ENCODE results near the gene NUP93. TPM values are rescaled to one million over a fixed set of nuclear protein-coding genes. Genes with fewer than 3 reads are reported as not detected.

The NUP93 gene
- total and polyA plus RNA-seq, 2 of the 8 experiments (the other 6 are each of a cell fraction or from before 2014, with no cell fraction given), result 147 to 201 TPM

- no peak overlapping the region for H2BK15ac ChIP-seq (ENCODE audit: low read length)
- H3K4me3 ChIP-seq (ENCODE audit: extremely low read depth in 1 of 4, insufficient read depth in 2 of 4, low read depth in 3 of 4, low read length in 4 of 4), result no peak overlapping the region
- ChIA-PET POLR2A (ENCODE audit: partially characterized antibody) (interaction anchor here (2.7 to 3.2 kb wide), 2 partner anchors 8 to 14 kb away, joined by 10 to 12 read pairs; partner anchors contain the start of gene MT1X), CTCF (ENCODE audit: partially characterized antibody) (interaction anchor here (0.6 to 3.8 kb wide), 8 partner anchors 11 to 706 kb away, joined by 3 to 24 read pairs (median 5); partner anchors contain the start of gene MT1E)
- H2BK5ac ChIP-seq (ENCODE audit: low read depth, low read length), result no peak overlapping the region
- H3K23ac ChIP-seq (ENCODE audit: insufficient read length), result no peak overlapping the region
- H3K9me3 ChIP-seq (ENCODE audit: insufficient read depth in 2 of 2, low read depth in 1 of 2, low read length in 1 of 2), result no peaks in the 10 kb centered on the region
- no peaks in the 10 kb centered on the region for H3K79me2 ChIP-seq (ENCODE audit: control insufficient read depth in 1 of 2, insufficient read depth in 2 of 2, low read length in 2 of 2)
- H3K9ac ChIP-seq (replicated peaks in 1 of 4; ENCODE audit: extremely low read depth in 1 of 4, low read depth in 3 of 4, low read length in 3 of 4), result no peak overlapping the region
- no peak overlapping the region for H4K5ac ChIP-seq (ENCODE audit: insufficient read length, low read depth, low read length)
- no peak for FAIRE-seq
- H2BK20ac ChIP-seq (ENCODE audit: low read length), result no peak overlapping the region
- no peak overlapping the region for H2BK12ac ChIP-seq (ENCODE audit: low read depth, low read length)
- H2AFZ ChIP-seq (ENCODE audit: low read length), result no peak overlapping the region
- H3K18ac ChIP-seq (ENCODE audit: extremely low read depth, low read length), result no peak overlapping the region
- no peak overlapping the region for H2AK5ac ChIP-seq (ENCODE audit: low read depth, low read length)
- no peak overlapping the region for H4K91ac ChIP-seq (replicated peaks; ENCODE audit: insufficient read length, low read length)
- no peaks in the 10 kb centered on the region for H3K4me1 ChIP-seq (replicated peaks in 1 of 4; ENCODE audit: control insufficient read depth in 3 of 4, insufficient read depth in 4 of 4, low read length in 3 of 4)
- no peak overlapping the region for H3K4me2 ChIP-seq (ENCODE audit: insufficient read depth in 1 of 2, low read depth in 2 of 2, low read length in 2 of 2)
- no peaks in the 10 kb centered on the region for H3K23me2 ChIP-seq (ENCODE audit: low read depth, low read length)
- no peak overlapping the region for H3K14ac ChIP-seq (ENCODE audit: insufficient read length)
- H3K27ac ChIP-seq (ENCODE audit: low read depth, low read length), result no peak overlapping the region
- no peaks in the 10 kb centered on the region for H3K36me3 ChIP-seq (ENCODE audit: control insufficient read depth in 2 of 4, insufficient read depth in 4 of 4, low read length in 3 of 4)
- no peak for DNase-seq (ENCODE audit: low read depth in 1 of 2, low spot score in 2 of 2)
- no peak overlapping the region for H4K8ac ChIP-seq (ENCODE audit: extremely low read depth, insufficient read depth, low read length)
- TF ChIP-seq CBX5 (IDR thresholded peaks at IDR 0.05; ENCODE audit: low read depth, low read length) (no peak), SIRT6 (IDR thresholded peaks at IDR 0.05; ENCODE audit: low read length) (no peak), SP4 (IDR thresholded peaks at IDR 0.05; ENCODE audit: low read length) (no peak), TCF12 (IDR thresholded peaks at IDR 0.05; ENCODE audit: low read depth, low read length) (no peak), NRF1 (IDR thresholded peaks at IDR 0.05; ENCODE audit: low read depth, low read length) (no peak), MAFK (IDR thresholded peaks at IDR 0.05; ENCODE audit: low read depth, low read length) (no peak), YY1 (IDR thresholded peaks at IDR 0.05; ENCODE audit: low read depth, low read length) (no peak), GABPA (IDR thresholded peaks at IDR 0.05; ENCODE audit: borderline replicate concordance, insufficient read depth, low read length) (no peak), KDM4A (IDR thresholded peaks at IDR 0.05; ENCODE audit: low read depth, low read length, severe bottlenecking) (no peak), POLR2A (IDR thresholded peaks at IDR 0.05; ENCODE audit: control extremely low read depth in 1 of 2, low read depth in 2 of 2, low read length in 2 of 2) (no peak)
- H3K27me3 ChIP-seq (replicated peaks in 1 of 4; ENCODE audit: control insufficient read depth in 3 of 4, extremely low read depth in 1 of 4, insufficient read depth in 3 of 4, low read length in 3 of 4), result no peaks in the 10 kb centered on the region
- H2BK120ac ChIP-seq (replicated peaks; ENCODE audit: low read depth, low read length), result no peak overlapping the region
- H3K4ac ChIP-seq (replicated peaks; ENCODE audit: insufficient read length, low read depth, low read length), result no peak overlapping the region
- H3K56ac ChIP-seq (replicated peaks; ENCODE audit: insufficient read length, low read depth, low read length), result no peak overlapping the region
- WGBS, 2 experiments (ENCODE audit: extremely low coverage in 1 of 2, insufficient coverage in 1 of 2, insufficient read length in 1 of 2, insufficient replicate concordance in 2 of 2, low coverage in 1 of 2, low lambda C conversion rate in 2 of 2, missing lambda C conversion rate in 1 of 2), result 82% methylated on average over 4 of the region's 4 CpGs; no CpG with 5 or more reads in 1 of the 2 experiments
- no peaks in the 10 kb centered on the region for H3K79me1 ChIP-seq (ENCODE audit: low read depth, low read length)
- no peaks in the 10 kb centered on the region for H4K20me1 ChIP-seq (replicated peaks in 1 of 2; ENCODE audit: control insufficient read depth in 1 of 2, insufficient read depth in 2 of 2, low read length in 2 of 2)
These were observed 39.4 kb upstream of the NUP93 start for GRCh38 chr16:56690420-56691122.

Data from H1 (cell line).